ENCODE data around the gene NHSL2.
A peak's percentile ranks its signal among the peaks of the same experiment; 100 is the strongest.

NHSL2 gene

DNA sequence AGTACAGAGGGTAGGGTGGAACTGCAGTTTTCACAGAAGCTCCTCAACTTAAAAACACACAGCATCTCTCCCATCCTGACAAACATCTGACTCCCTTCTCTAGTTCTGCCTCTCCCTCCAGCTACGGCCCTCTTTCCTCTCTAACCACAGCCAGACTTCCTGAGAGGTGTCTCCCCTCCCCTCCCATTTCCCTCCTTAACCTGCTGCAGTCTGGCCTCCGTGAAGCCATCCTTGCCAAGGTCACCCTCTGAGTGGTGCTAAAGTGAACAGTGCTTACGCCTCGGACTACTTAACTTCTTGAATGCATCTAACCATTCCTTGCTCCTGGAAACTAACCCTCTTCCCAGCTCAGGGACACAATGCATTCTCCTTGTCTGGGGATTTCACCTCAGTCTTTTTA, 167.8 kb downstream of the NHSL2 start:
- DNase-seq (ENCODE audit: low read depth): no peak

DNA sequence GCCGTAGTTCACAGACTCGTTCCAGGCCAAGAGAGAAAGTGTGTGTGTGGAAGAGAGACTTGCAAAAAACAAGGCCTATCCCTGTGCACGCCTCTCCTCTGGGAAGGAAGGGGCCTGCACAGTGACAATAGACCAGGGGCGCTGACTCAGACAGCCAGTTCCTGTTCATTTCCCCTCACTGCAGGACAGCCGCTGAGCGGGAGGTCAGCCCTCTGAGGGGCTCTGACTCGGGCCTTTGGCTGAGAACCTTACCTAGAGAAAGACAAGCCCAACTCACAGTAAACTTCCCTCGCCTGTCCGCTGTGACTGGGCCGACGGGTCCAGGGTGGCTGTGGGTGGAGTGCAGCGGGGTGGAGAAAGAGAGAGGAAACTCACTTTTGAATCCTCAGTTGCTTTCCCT, 169.0 kb downstream of the NHSL2 start:
- DNase-seq (ENCODE audit: low read depth): no peak

DNA sequence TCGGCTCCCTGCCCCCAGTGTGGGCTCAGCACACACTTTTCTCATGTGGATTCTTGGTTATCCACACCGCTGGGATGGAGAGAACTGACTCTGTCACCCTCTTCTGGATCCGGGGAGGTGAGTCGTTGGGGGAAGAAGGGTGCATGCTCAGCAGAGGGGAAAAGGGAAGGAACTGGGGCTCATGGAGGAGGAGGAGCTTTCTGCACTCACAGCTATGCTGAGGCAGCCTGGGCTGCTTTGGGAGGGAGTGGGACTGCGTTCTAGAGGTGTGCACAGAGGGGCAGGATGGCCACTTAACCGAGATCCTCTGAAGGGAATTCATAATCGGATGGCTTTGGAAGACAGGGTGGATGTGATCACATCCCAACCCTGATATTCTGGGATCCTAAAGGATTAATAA, 169.5 kb downstream of the NHSL2 start:
- DNase-seq (ENCODE audit: low read depth): no peak

DNA sequence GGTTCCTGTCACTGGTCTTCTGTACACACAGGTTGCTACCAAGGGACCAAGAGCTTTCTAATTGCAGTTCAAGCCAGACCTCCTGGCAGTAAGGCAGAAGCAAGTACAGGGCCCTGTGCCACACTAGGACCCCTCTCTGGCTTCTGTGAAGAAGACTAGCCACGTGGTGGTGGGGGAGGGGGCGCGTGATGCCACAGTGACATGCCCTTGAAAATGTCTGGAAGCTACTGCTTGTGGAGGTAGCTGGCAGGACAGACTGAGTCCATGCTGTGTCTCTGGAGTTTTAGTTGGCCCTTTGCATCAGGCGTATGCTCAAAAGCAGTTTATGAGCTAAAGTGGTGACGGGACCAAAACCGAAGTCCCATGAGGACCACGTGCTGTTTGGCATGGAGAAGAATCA, 170.2 kb downstream of the NHSL2 start:
- DNase-seq (ENCODE audit: low read depth): no peak

DNA sequence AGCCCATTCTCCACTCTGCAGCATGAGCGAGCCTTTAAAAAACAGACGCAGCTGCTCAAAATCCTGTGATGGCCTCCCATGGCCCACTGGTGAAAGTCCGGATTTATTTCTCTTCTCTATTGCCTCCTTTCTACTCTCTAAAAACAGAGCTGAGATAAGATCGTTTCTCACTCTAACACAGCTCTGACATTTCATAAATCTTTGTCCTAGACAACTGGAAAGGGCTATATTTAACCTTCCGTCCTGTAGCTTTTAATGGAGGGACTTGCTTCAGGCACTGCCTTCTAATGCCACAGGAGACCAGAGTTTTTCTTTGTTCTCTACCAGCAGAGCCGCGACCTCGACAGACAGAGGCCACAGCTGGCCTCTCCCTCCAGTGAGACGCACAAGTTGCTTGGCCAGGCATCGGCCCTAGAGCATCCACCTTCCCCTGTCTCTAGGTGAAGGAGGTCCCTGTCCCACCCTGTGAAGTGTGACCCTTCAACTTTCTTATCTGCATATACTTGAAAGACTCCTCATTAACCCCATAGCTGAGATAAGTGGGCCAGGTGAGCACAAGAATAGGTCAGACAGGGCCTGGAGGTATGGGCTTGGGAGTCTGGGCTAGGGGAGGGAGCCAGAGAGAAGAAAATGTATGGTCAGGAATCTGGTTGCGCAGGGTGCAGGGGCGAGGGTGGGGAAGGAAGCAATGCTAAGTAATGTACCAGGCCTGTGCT, 171.1 kb downstream of the NHSL2 start:
- no peak for DNase-seq (ENCODE audit: low read depth)

DNA sequence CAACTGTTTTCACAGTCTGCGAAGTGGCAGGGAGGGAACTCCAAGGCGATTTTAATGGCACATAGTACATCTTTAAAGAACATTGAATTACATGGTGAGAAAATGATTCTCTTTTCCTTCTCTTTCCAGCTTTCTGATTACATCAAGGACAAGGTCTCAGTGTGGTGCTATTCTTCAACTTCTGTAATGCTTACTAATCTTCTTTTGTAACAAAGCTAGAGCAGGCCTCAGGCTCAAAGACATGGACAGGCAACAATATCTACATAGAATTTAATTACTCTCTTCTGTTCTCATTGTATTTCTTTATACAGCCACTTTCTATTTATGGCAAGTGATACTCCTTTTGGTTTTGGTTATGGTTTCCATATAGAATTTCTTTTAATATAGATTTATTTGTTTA, 172.6 kb downstream of the NHSL2 start:
- DNase-seq (ENCODE audit: low read depth): no peak

DNA sequence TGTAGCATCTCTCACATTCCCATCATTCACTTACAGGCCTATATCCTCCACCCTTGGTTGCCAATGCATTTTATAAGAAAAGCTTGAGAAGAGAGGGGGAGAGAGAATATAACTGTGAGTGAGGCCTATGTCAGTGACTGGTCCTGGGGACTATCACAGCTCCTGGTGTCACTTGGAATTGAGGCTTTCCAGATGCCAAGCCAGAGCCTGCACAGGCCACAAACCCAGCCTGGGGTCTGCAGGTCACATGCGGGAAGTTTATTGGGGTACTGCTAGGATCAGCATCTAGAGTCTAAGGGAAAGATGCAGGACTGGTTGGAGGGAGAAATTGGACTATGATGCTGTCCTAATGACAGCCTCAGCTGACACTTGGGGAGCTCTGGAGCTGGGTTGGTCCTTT, 173.5 kb downstream of the NHSL2 start:
- no peak for DNase-seq (ENCODE audit: low read depth)

DNA sequence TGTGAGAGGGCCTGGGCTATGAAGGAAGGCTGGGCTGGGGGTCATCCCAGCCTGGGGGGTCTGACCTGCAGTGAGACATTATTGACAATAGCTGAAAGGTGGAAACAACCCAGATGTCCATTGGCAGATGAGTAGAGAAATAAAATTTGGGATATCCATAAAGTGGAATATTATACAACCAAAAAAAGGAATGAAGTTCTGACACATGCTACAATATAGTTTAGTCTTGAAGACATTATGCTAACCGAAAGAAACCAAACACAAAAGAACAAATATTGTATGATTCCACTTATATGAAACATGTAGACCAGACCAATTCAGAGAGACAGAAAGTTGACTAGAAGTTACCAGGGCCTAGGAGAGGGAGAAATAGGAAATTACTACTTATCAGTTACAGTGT, 176.3 kb downstream of the NHSL2 start:
- no peak for DNase-seq (ENCODE audit: low read depth)

DNA sequence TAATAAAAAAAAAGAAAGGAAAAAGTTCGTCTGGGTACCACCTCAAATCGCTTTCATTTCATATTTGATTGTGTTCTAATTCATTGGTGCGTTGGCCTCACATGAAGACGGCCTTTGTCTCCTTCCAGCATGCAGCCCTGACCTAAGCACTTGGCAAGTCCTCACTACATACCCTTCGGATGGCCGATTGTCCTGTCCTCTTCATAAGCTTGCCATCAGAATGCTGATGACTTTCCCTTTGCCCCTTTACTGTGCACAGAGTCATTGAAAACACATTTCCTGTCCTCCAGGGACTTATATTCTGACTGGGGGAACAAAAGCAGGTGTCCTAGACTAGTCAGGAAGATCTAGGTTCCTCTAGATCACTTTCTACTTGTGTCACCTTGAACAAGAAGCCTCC, 178.1 kb downstream of the NHSL2 start:
- DNase-seq (ENCODE audit: low read depth): no peak

DNA sequence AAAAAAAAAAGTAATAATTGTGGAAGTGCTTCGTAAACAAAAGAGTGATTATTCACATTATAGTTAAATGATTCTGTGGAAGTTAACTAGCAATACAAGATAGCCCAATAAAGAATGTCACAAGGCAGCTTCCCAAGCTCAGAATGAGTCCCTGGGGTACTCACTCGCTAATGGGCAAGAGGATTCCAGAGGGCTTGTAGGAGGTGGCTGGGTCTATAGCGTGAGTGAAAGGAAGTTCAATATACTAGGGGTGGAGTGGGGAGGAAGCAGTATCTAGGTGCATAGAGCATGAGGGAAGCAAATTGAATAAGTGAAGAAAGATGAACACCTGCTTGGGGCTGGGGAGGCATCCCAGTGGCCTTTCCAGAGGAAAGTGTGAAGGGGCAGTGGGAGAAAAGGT, 178.6 kb downstream of the NHSL2 start:
- no peak for DNase-seq (ENCODE audit: low read depth)

DNA sequence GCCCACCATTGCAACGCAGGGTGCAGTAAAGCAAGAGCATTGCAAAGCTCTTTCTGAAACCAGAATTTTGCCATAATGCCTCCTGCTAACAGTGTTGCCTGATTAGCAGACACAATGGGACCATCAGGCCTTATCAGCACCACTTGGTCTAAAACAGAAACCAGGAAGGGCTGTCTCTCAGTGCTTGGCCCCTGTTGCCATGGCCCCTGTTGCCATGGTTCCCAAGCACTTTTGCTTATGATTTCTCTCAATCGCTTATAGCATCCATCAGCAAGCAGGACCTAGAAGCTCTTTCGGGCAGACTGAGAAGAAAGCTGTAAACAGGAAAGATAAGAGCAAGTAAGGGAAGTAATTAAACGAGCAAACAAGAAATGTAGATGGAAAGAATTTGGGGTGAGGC, 184.2 kb downstream of the NHSL2 start:
- DNase-seq (ENCODE audit: low read depth): no peak

DNA sequence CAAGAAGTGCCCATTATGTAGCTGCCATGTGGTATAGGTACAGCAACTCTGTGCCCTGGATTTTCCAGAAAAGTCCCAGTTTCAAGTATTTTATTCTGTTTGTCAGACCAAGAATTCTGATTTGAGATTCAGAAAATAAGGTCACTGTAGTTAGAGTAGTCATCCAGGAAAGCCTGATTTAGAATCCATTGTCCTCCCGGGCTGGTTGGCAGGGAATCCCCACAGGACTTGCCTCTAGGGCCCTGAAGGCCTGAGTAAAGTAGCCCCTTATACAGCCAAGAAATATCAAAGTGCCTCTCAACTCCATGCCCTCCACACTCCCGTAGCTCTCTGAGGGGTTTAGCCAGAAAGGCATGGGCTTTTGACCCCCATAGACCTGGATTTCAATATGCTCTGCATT, 184.7 kb downstream of the NHSL2 start:
- DNase-seq (ENCODE audit: low read depth): no peak

DNA sequence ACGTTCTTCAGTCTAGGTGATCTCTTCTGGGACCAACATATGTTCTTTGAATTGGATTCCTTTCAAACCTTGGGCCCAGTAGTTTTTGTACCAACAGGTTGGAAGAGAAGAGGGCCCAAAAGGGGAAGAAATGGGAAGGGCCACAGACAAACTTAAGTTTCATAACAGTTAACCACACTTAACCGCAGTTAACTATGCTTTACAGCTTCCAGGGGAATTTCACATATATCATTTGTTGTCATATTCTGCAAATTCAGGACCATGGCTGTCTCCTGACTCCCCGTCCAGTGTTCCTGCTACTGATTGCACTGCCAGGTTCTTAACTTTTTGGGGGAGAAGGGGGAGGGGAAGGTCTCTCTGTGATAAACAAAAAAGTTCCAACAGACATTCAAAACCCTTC, 186.5 kb downstream of the NHSL2 start:
- no peak for DNase-seq (ENCODE audit: low read depth)

DNA sequence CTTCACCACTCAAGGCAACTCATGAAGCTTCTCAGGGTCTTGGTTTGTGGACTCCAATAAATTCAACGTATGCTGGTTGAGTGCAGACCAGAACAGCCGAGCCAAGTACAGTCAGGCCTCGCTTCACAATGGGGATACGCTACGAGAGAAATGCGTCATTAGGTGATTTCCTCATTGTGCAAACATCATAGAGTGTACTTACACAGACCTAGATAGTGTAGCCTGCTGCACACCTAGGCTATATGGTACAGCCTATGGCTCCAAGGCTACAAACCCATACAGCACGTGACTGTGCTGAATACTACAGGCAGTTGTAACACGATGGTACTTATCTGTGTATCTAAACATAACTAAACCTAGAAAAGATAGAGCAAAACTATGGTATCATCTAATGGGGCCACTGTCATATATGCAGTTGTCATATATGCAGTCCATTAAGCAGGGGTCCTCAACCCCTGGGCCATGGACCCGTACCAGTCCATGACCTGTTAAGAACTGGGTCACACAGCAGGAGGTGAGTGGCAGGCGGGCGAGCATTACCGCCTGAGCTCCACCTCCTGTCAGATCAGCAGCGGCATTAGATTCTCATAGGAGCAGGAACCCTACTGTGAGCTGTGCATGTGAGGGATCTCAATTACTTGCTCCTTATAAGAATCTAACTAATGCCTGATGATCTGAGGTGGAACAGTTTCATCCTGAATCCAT, 189.6 kb downstream of the NHSL2 start:
- no peak for DNase-seq (ENCODE audit: low read depth)

DNA sequence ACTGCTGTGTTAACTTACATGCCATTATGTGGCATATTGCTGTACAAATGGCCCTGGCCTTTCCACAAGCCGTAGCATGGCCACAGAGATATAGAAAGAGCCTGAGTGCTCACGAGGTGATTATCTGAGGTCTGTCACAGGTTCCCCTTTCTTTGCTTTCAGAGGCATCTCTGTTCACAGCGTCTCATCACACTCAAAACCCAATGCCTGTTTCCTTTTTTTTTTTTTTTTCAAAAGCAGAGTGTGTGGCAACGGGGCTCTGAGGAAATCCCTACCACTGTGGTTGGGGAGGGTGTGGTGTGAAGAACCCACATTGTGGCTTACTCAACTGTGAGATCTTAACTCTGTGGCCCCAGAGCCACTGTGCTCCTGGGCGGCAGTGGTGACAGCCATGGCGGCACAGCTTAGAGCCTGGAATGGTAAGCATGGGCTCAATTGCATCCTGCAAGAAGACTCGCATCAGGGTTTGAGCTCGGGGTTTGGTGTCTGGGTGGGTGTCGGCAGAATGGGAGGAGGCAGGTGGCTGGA, 190.2 kb downstream of the NHSL2 start:
- DNase-seq (ENCODE audit: low read depth): no peak

DNA sequence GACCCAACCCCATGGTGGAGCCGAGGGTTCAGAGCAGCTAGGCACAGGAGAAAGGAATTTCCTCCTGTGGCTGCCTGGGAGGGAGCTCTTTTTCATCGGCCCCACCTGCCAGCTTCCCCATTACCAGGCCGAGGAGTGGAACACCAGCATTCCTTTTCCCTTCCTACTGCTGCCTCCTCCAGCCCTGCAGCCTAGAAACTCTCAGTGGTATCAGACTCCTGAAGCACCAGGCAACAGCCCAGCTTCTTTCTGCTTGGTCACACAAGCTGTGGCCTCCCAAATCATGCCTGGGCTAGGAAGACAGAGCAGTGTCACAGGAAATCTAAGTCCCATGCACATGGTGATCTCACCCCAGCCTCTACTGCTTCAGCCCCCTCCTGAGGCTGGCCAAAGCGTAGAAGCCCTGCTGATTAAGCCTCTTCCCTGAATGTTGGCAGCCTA, 191.0 kb downstream of the NHSL2 start:
- DNase-seq (ENCODE audit: low read depth): no peak

DNA sequence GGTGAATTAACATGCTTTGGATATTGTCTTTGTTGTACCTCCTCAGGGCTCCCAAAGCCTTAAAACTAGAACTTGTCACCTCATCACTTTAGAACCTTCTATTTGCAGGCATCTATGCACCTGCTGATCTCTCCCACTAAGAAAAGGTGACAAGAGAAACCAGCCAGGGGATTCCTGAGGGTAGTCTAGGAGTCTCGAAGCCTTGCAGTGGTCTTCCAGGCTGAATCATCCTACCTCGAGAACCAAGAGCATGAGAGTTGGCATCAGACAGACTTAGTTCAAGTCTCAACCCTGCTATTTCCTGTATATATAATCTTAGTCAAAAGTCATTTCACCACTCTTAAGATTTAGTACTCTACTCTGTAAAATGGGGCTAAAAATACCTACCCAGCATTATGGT, 191.5 kb downstream of the NHSL2 start:
- no peak for DNase-seq (ENCODE audit: low read depth)

DNA sequence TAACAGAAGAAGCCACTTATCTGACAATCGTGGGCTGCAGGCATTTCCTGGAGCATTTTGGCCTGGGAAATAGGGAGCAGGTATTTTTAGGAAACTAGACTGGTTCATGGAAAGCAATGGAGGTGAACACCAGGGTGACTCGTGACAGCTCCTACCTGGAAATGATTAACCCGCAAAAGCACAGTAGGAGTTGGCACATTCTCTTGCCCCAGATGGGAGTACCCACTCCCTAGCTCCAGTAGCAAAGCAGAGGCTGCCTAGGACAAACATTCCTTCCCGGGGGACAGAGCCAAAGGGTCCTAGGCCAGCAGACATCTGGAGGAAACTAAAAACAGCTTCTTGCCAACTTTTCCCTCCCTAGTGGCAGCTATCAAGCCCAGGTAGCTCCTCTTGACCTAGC, 192.1 kb downstream of the NHSL2 start:
- no peak for DNase-seq (ENCODE audit: low read depth)

DNA sequence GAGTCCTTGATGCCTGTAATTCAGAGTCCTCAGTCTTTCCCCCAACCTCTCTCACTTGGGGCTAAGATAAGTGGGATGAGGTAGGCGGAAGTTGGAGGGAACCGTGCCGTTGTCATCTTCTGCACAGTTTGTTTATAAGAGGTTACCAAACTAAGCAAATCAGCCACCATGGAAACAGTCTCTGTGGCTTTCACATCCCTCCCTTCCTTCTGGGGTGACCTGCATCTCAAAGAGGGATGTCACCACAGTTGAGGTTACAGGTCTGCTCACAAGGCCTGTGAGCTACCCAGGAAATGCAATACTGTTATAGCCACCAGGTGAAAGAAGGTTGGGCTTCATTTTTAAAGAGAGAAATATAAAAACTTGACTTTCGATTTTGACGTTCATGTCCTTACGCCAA, 194.8 kb downstream of the NHSL2 start:
- DNase-seq (ENCODE audit: low read depth): no peak

DNA sequence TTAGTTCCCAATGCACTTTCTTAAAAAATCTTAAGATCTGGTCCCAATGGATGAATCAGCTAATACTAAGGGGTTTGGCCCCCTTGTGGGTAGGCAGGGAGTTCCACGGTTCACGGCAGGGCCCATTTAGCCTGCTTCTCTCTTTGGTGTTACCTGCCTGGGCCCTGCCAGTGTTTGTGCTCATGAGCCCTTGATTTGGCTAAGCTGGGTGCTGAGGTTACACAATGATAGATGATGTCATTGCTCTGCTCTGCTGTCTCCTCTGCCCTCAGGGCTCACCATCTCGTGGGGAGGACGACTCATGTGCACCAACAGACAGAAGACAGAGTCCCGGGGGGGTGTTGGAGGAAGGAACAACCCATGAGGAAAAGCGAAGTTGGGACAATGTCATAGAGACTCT, 196.7 kb downstream of the NHSL2 start:
- peak; percentile 10 for DNase-seq (ENCODE audit: low read depth)

DNA sequence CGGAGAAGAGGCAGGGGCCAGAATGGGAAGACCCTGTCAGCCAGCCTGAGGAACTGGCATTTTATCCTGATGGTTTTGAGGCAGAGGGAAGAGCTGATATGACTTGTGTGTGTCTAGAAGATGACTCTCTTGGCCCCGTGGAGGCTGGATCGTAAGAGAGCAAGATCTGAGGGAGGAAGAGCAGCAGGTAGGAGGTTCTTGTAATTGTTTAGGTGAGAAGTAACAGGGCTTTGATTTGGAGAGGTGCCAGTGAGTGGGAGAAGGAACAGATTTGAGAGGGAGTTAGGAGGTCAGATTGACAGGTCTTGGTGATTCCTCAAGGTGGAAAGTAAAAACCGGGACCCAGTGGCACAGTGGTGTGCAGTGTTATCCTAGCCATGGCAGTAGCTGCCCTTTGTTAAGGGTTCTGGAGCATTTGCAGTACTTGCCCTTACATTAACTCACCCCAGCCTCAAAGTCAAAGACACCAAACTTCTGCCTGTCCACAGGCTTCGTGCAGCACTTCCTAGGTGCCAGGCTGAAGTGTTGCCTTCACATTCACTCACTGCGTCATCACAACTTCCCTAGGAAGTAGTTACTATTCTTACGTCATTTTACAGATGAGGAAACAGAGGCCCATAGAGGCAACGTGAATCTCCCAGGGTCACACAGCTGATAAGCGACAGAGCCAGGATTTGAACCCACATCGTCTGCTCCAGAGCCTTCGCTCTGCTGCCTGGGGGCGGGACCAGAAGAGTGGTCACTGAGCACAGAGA, 197.4 kb downstream of the NHSL2 start:
- no peak for DNase-seq (ENCODE audit: low read depth)

DNA sequence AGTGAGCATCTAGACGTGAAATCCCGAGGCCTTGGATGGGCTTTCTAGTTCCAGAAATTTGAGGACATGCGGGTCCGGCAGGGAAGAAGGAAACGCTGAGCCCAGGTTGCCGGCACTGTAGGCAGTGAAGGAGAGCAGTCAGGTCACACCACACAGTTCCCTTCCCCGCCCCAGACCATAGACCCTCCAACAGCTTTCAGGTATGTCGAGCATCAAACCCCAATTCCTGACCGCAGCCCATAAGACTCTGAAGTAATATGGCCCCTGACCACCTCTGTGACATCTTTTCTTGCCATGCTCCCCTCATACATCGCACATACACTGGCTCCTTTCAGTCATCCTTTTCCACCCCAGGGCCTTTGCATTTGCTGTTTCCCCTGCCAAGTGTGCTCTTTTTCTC, 198.0 kb downstream of the NHSL2 start:
- DNase-seq (ENCODE audit: low read depth): no peak
